ENCODE results near the gene STARD13.
A peak's percentile ranks its signal among the peaks of the same experiment; 100 is the strongest.

The STARD13 gene

GRCh38 chr13:33287142-33287882 lies 1.8 kb upstream of the STARD13 start:
- Histone ChIP-seq H3K36me3 (ENCODE audit: control insufficient read depth, insufficient read depth, low read length) (no peaks in the 10 kb centered on the region), H3K9me3 (ENCODE audit: control insufficient read depth, low read length) (no peaks in the 10 kb centered on the region), H3K4me3 (ENCODE audit: insufficient read depth, low read depth, low read length) (no peak overlapping the region), H3K4me1 (ENCODE audit: control insufficient read depth, insufficient read depth, low read length) (no peaks in the 10 kb centered on the region), H3K27me3 (ENCODE audit: control insufficient read depth, insufficient read depth, low read length, poor library complexity, severe bottlenecking) (no peaks in the 10 kb centered on the region), H3K27ac (ENCODE audit: insufficient read depth, low read depth, low read length, poor library complexity, severe bottlenecking) (no peak overlapping the region)
- WGBS, 2 experiments, result 86 to 87% methylated on average over 15 of the region's 15 CpGs

GRCh38 chr13:33286128-33286527 lies 573 bp upstream of the STARD13 start:
- Histone ChIP-seq H3K4me3 (ENCODE audit: insufficient read depth, low read depth, low read length) (peak overlapping the region; percentile 9), H3K27ac (ENCODE audit: insufficient read depth, low read depth, low read length, poor library complexity, severe bottlenecking) (peak overlapping the region; percentile 65), H3K27me3 (ENCODE audit: control insufficient read depth, insufficient read depth, low read length, poor library complexity, severe bottlenecking) (no peaks in the 10 kb centered on the region), H3K9me3 (ENCODE audit: control insufficient read depth, low read length) (no peaks in the 10 kb centered on the region), H3K36me3 (ENCODE audit: control insufficient read depth, insufficient read depth, low read length) (no peaks in the 10 kb centered on the region), H3K4me1 (ENCODE audit: control insufficient read depth, insufficient read depth, low read length) (no peaks in the 10 kb centered on the region)
- 64 to 73% methylated on average over 5 of the region's 5 CpGs for WGBS, 2 experiments

GRCh38 chr13:33284916-33285315 lies 639 bp downstream of the STARD13 start:
- H3K27me3 ChIP-seq (ENCODE audit: control insufficient read depth, insufficient read depth, low read length, poor library complexity, severe bottlenecking), result no peaks in the 10 kb centered on the region
- no peaks in the 10 kb centered on the region for H3K9me3 ChIP-seq (ENCODE audit: control insufficient read depth, low read length)
- H3K4me1 ChIP-seq (ENCODE audit: control insufficient read depth, insufficient read depth, low read length), result no peaks in the 10 kb centered on the region
- no peak overlapping the region for H3K27ac ChIP-seq (ENCODE audit: insufficient read depth, low read depth, low read length, poor library complexity, severe bottlenecking)
- peak overlapping the region; percentile 27 for H3K4me3 ChIP-seq (ENCODE audit: insufficient read depth, low read depth, low read length)
- 78 to 81% methylated on average over 6 of the region's 6 CpGs for WGBS, 2 experiments
- no peaks in the 10 kb centered on the region for H3K36me3 ChIP-seq (ENCODE audit: control insufficient read depth, insufficient read depth, low read length)

- H3K27ac ChIP-seq (ENCODE audit: insufficient read depth, low read depth, low read length, poor library complexity, severe bottlenecking), result no peak overlapping the region
- no peaks in the 10 kb centered on the region for H3K4me1 ChIP-seq (ENCODE audit: control insufficient read depth, insufficient read depth, low read length)
- WGBS, 2 experiments, result 86 to 100% methylated on average over 1 of the region's 1 CpG
- H3K4me3 ChIP-seq (ENCODE audit: insufficient read depth, low read depth, low read length), result no peak overlapping the region
- H3K36me3 ChIP-seq (ENCODE audit: control insufficient read depth, insufficient read depth, low read length), result no peaks in the 10 kb centered on the region
- no peaks in the 10 kb centered on the region for H3K27me3 ChIP-seq (ENCODE audit: control insufficient read depth, insufficient read depth, low read length, poor library complexity, severe bottlenecking)
- no peaks in the 10 kb centered on the region for H3K9me3 ChIP-seq (ENCODE audit: control insufficient read depth, low read length)
These were observed 1.5 kb downstream of the STARD13 start for GRCh38 chr13:33284031-33284430.

GRCh38 chr13:33283195-33283911 lies 2.2 kb downstream of the STARD13 start:
- Histone ChIP-seq H3K27me3 (ENCODE audit: control insufficient read depth, insufficient read depth, low read length, poor library complexity, severe bottlenecking) (no peaks in the 10 kb centered on the region), H3K27ac (ENCODE audit: insufficient read depth, low read depth, low read length, poor library complexity, severe bottlenecking) (no peak overlapping the region), H3K9me3 (ENCODE audit: control insufficient read depth, low read length) (no peaks in the 10 kb centered on the region), H3K4me1 (ENCODE audit: control insufficient read depth, insufficient read depth, low read length) (no peaks in the 10 kb centered on the region), H3K36me3 (ENCODE audit: control insufficient read depth, insufficient read depth, low read length) (no peaks in the 10 kb centered on the region), H3K4me3 (ENCODE audit: insufficient read depth, low read depth, low read length) (no peak overlapping the region)
- WGBS, 2 experiments, result 100% methylated on average over 1 of the region's 1 CpG; no CpG with 5 or more reads in 1 of the 2 experiments

GRCh38 chr13:33281951-33282595 lies 3.5 kb downstream of the STARD13 start:
- no peak overlapping the region for H3K27ac ChIP-seq (ENCODE audit: insufficient read depth, low read depth, low read length, poor library complexity, severe bottlenecking)
- H3K36me3 ChIP-seq (ENCODE audit: control insufficient read depth, insufficient read depth, low read length), result no peaks in the 10 kb centered on the region
- WGBS, 2 experiments, result 97 to 100% methylated on average over 1 to 2 of the region's 2 CpGs
- no peaks in the 10 kb centered on the region for H3K27me3 ChIP-seq (ENCODE audit: control insufficient read depth, insufficient read depth, low read length, poor library complexity, severe bottlenecking)
- H3K9me3 ChIP-seq (ENCODE audit: control insufficient read depth, low read length), result no peaks in the 10 kb centered on the region
- H3K4me3 ChIP-seq (ENCODE audit: insufficient read depth, low read depth, low read length), result no peak overlapping the region
- H3K4me1 ChIP-seq (ENCODE audit: control insufficient read depth, insufficient read depth, low read length), result no peaks in the 10 kb centered on the region

GRCh38 chr13:33280923-33281322 lies 4.6 kb downstream of the STARD13 start:
- Histone ChIP-seq H3K36me3 (ENCODE audit: control insufficient read depth, insufficient read depth, low read length) (no peaks in the 10 kb centered on the region), H3K27ac (ENCODE audit: insufficient read depth, low read depth, low read length, poor library complexity, severe bottlenecking) (no peak overlapping the region)

GRCh38 chr13:33280279-33280905 lies 5.2 kb downstream of the STARD13 start:
- Histone ChIP-seq H3K27me3 (ENCODE audit: control insufficient read depth, insufficient read depth, low read length, poor library complexity, severe bottlenecking) (no peaks in the 10 kb centered on the region), H3K9me3 (ENCODE audit: control insufficient read depth, low read length) (no peaks in the 10 kb centered on the region), H3K36me3 (ENCODE audit: control insufficient read depth, insufficient read depth, low read length) (no peaks in the 10 kb centered on the region), H3K27ac (ENCODE audit: insufficient read depth, low read depth, low read length, poor library complexity, severe bottlenecking) (no peak overlapping the region), H3K4me1 (ENCODE audit: control insufficient read depth, insufficient read depth, low read length) (no peaks in the 10 kb centered on the region), H3K4me3 (ENCODE audit: insufficient read depth, low read depth, low read length) (no peak overlapping the region)
- WGBS, 2 experiments, result 90 to 96% methylated on average over 2 to 3 of the region's 3 CpGs

More at GRCh38 chr13:33280923-33281322, 4.6 kb downstream of the STARD13 start:
- Histone ChIP-seq H3K4me3 (ENCODE audit: insufficient read depth, low read depth, low read length) (no peak overlapping the region), H3K27me3 (ENCODE audit: control insufficient read depth, insufficient read depth, low read length, poor library complexity, severe bottlenecking) (no peaks in the 10 kb centered on the region), H3K4me1 (ENCODE audit: control insufficient read depth, insufficient read depth, low read length) (no peaks in the 10 kb centered on the region), H3K9me3 (ENCODE audit: control insufficient read depth, low read length) (no peaks in the 10 kb centered on the region)
- WGBS, 2 experiments, result 96 to 98% methylated on average over 4 to 5 of the region's 5 CpGs

GRCh38 chr13:33279414-33280278 lies 5.9 kb downstream of the STARD13 start:
- H3K4me3 ChIP-seq (ENCODE audit: insufficient read depth, low read depth, low read length), result no peak overlapping the region
- no peaks in the 10 kb centered on the region for H3K4me1 ChIP-seq (ENCODE audit: control insufficient read depth, insufficient read depth, low read length)
- H3K36me3 ChIP-seq (ENCODE audit: control insufficient read depth, insufficient read depth, low read length), result no peaks in the 10 kb centered on the region
- H3K27me3 ChIP-seq (ENCODE audit: control insufficient read depth, insufficient read depth, low read length, poor library complexity, severe bottlenecking), result no peaks in the 10 kb centered on the region
- H3K9me3 ChIP-seq (ENCODE audit: control insufficient read depth, low read length), result no peaks in the 10 kb centered on the region
- WGBS, 2 experiments, result 78 to 79% methylated on average over 2 of the region's 2 CpGs
- H3K27ac ChIP-seq (ENCODE audit: insufficient read depth, low read depth, low read length, poor library complexity, severe bottlenecking), result no peak overlapping the region
